Smooth muscle cell (in vitro differentiated cells): ENCODE results near the gene BPIFA3. TPM values are rescaled to one million over a fixed set of nuclear protein-coding genes. Genes with fewer than 3 reads are reported as not detected.

Experiments
- DNase-seq: peaks from one replicate; lab custom pipeline; 2025; ENCODE audit not compliant: unreplicated experiment; lab: John Stamatoyannopoulos, UW
- H2AFZ ChIP-seq: fragments of 200-600 bp; sonication (generic); 2 replicates; pipeline ENCODE4 v1.6.0; 2016; ENCODE audit warnings: antibody characterized with exemption, low read depth, mild to moderate bottlenecking
- H3F3A ChIP-seq: fragments of 200-600 bp; sonication (generic); 2 replicates; pipeline ENCODE4 v1.6.0; 2017; ENCODE audit warnings: antibody characterized with exemption, low read depth
- H3K27ac ChIP-seq: fragments of 200-600 bp; sonication (generic); 2 replicates; pipeline ENCODE4 v1.5.1; 2016; ENCODE audit warnings: low read depth, mild to moderate bottlenecking
- H3K27me3 ChIP-seq: fragments of 200-600 bp; sonication (generic); 2 replicates; pipeline ENCODE4 v1.6.1; 2016; ENCODE audit warnings: low read depth, mild to moderate bottlenecking
- H3K36me3 ChIP-seq: fragments of 200-600 bp; sonication (generic); 2 replicates; pipeline ENCODE4 v1.5.1; 2016; ENCODE audit warnings: low read depth
- H3K4me1 ChIP-seq: fragments of 200-600 bp; sonication (generic); 2 replicates; pipeline ENCODE4 v1.5.1; 2016; ENCODE audit warnings: low read depth
- H3K4me2 ChIP-seq: fragments of 200-600 bp; sonication (generic); 2 replicates; pipeline ENCODE4 v1.6.0; 2016; ENCODE audit warnings: mild to moderate bottlenecking
- H3K4me3 ChIP-seq: fragments of 200-600 bp; sonication (generic); 2 replicates; pipeline ENCODE4 v1.5.1; 2016; ENCODE audit warnings: mild to moderate bottlenecking
- H3K79me2 ChIP-seq: fragments of 200-600 bp; sonication (generic); 2 replicates; pipeline ENCODE4 v1.6.0; 2016; ENCODE audit warnings: low read depth, mild to moderate bottlenecking
- H3K9ac ChIP-seq: fragments of 200-600 bp; sonication (generic); 2 replicates; pipeline ENCODE4 v1.6.0; 2016; ENCODE audit warnings: low read depth
- H3K9me3 ChIP-seq: fragments of 200-600 bp; sonication (generic); replicated peaks from 2 replicates; pipeline ENCODE4 v1.5.1; 2016; ENCODE audit warnings: low read depth
- H4K20me1 ChIP-seq: fragments of 200-600 bp; sonication (generic); 2 replicates; pipeline ENCODE4 v1.6.0; 2016; ENCODE audit warnings: low read depth
- CTCF ChIP-seq: fragments of 200-600 bp; sonication (generic); IDR thresholded peaks from 2 replicates; pipeline ENCODE4 v1.5.1; 2017; ENCODE audit warnings: borderline replicate concordance, mild to moderate bottlenecking, antibody characterized with exemption; ENCODE audit not compliant: insufficient read depth, poor library complexity, severe bottlenecking
- WGBS: methylation state at CpG from one replicate; pipeline ENCODE4 v1.1.7; 2016; ENCODE audit warnings: low lambda C conversion rate; 5-methylcytosine and 5-hydroxymethylcytosine counted together
- polyA plus RNA-seq: library from polyadenylated mRNA; unstranded; fragments of >200 nt; fragmentation: Nextera tagmentation; extraction: Ambion mirVana; gene quantifications from 2 replicates; pipeline ENCODE4 v1.2.1, GENCODE V29; 2016
- total RNA-seq: library from RNA; depleted of rRNA; stranded (reverse); fragments of >200 nt; gene quantifications from 2 replicates; pipeline ENCODE4 v1.2.3, GENCODE V29; 2014

BPIFA3 gene
- total and polyA plus RNA-seq, 2 experiments from 2014 or later: not detected

GRCh38 chr20:33192912-33193501 is 24.1 kb upstream of the BPIFA3 start:
- no peak for TF ChIP-seq CTCF
- Histone ChIP-seq H3K4me1 (no peaks in the 10 kb centered on the region), H3K27ac (no peak overlapping the region), H3K9ac (no peak overlapping the region), H3K4me3 (no peak overlapping the region), H2AFZ (no peak overlapping the region), H4K20me1 (no peaks in the 10 kb centered on the region), H3F3A (no peaks in the 10 kb centered on the region), H3K36me3 (no peaks in the 10 kb centered on the region), H3K79me2 (no peaks in the 10 kb centered on the region), H3K27me3 (peaks cover 7% of the 10 kb centered on the region), H3K9me3 (no peaks in the 10 kb centered on the region), H3K4me2 (no peak overlapping the region)
- DNase-seq: no peak
- WGBS: 73% methylated on average over 8 of the region's 8 CpGs

GRCh38 chr20:33199026-33199425 is 18.1 kb upstream of the BPIFA3 start:
- no peak overlapping the region for H3K4me2 ChIP-seq
- no peak overlapping the region for H3K9ac ChIP-seq
- H3K4me1 ChIP-seq: no peaks in the 10 kb centered on the region
- no peaks in the 10 kb centered on the region for H4K20me1 ChIP-seq
- no peaks in the 10 kb centered on the region for H3K9me3 ChIP-seq
- H3K27me3 ChIP-seq: peaks cover 42% of the 10 kb centered on the region
- no peaks in the 10 kb centered on the region for H3F3A ChIP-seq
- DNase-seq: no peak
- H2AFZ ChIP-seq: no peak overlapping the region
- no peak overlapping the region for H3K4me3 ChIP-seq
- WGBS: 86% methylated on average over 3 of the region's 3 CpGs
- TF ChIP-seq CTCF: no peak
- H3K27ac ChIP-seq: no peak overlapping the region
- no peaks in the 10 kb centered on the region for H3K79me2 ChIP-seq
- H3K36me3 ChIP-seq: no peaks in the 10 kb centered on the region

DNA sequence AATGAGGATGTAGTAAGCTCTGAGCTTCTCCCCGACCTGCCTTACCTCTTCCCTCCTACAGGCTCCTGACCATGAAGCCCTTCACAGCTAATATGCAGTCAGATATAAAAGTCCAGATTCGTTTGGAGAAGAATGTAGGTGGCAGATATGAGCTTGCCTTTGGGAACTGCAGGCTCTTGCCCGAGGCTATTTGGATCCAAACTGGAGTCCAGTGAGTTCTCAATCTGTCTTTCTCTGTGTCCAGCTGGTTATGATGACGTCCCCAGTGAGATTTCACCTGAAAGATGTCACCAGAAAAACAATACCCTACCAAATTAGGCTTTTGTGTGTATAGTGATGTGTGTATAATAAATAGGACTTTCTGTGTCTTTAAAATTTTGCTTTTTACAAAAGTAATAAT is 14.7 kb upstream of the BPIFA3 start:
- Histone ChIP-seq H3K36me3 (no peaks in the 10 kb centered on the region), H3K4me2 (no peak overlapping the region), H3K9ac (no peak overlapping the region), H3K27me3 (peaks cover 56% of the 10 kb centered on the region), H3K9me3 (no peaks in the 10 kb centered on the region), H3K27ac (no peak overlapping the region), H2AFZ (no peak overlapping the region), H3K79me2 (no peaks in the 10 kb centered on the region), H3F3A (no peaks in the 10 kb centered on the region), H3K4me1 (no peaks in the 10 kb centered on the region), H4K20me1 (no peaks in the 10 kb centered on the region), H3K4me3 (no peak overlapping the region)
- no peak for TF ChIP-seq CTCF
- DNase-seq: no peak
- 79% methylated on average over 4 of the region's 4 CpGs for WGBS

DNA sequence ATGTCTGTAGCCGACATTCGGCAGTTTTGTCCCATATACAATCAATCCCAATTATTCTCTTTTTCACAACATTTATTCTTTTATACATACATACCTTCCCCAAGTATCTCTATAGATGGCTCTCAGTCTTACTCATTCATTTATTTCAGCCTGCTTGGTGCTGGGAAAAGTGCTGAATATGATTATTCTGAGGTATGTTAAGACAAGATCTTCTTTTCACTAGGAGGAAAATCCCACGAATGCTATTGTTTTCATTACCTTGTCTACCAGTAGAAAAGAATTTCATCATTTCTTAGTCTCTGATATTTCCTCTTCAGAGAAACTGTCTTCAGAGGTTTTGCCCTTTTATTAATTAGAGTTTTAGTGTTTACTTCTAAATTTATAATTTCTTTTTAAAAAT is 13.7 kb upstream of the BPIFA3 start:
- Histone ChIP-seq H3K27me3 (peaks cover 56% of the 10 kb centered on the region), H3K4me3 (no peak overlapping the region), H3F3A (no peaks in the 10 kb centered on the region), H3K27ac (no peak overlapping the region), H3K9ac (no peak overlapping the region), H3K4me2 (no peak overlapping the region), H3K9me3 (no peaks in the 10 kb centered on the region), H2AFZ (no peak overlapping the region), H3K36me3 (no peaks in the 10 kb centered on the region), H4K20me1 (no peaks in the 10 kb centered on the region), H3K79me2 (no peaks in the 10 kb centered on the region), H3K4me1 (no peaks in the 10 kb centered on the region)
- TF ChIP-seq CTCF: no peak
- WGBS: 85% methylated on average over 3 of the region's 3 CpGs
- no peak for DNase-seq
